Measurements from ENCODE around the gene SLC23A2.
"Not testable (repeated sequence)": the region's sequence is repeated elsewhere in the genome, so short reads cannot be mapped to it uniquely, and the experiment has no call there.

The SLC23A2 gene

DNA sequence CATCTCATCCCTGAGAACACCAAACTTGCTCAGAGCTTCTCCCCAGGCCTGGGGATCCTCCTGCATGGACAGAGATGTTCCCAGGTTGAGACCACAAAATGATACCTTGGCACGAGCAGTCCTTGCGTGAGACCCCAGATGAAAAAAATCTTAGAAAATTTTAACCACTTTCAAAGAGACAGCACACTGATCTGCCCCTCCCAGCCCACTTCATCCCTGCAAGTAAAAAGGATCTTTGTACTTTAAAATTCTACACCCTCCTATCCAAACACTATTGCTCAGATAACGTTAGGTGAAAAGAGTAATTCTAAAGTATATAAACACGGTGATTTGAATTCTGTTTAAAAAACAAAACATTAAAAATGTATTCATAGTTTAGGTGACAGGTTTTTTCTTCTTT, 98.5 kb downstream of the SLC23A2 start:
- no peak for DNase-seq (ENCODE audit: low read depth)

DNA sequence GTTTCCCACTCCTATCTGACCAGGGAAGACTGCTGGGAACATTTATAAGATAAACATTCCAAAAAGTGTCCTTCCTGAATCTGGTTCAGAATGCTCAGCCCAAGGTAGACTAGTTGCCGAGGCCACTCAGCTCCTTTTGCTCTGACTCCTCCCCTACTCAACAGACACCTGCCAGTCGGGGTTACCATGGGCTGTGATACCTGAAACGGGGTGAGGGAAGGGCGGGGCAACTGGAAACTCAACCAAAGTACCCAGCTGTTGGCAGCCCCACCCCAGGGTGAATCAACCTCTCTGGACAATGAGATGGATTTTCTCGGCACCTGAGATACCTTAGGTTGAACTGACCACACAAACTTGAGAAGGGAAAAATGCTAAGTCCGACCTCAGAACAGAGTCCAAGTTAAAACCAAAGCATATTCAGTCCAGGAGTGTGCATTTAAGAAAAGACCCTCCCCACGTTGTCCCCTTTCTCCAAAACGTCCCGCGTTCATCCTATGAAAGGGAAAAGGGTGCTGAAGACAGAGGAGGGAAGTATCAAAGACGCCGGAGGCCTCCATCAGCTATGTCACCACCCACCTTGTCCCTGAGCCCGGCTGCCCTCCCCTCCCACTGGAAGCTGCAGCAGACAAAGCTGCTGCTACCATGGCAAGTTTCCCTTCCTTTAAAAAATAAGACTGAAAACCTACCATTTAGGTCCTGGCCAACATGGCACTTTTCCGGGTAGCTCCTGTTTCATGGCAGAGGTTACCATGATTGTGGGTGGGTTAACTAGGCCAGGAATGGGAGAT, 100.1 kb downstream of the SLC23A2 start:
- no peak for DNase-seq (ENCODE audit: low read depth)

GRCh38 chr20:4898282-4899244, 102.7 kb downstream of the SLC23A2 start:
- no peak for DNase-seq (ENCODE audit: low read depth)

DNA sequence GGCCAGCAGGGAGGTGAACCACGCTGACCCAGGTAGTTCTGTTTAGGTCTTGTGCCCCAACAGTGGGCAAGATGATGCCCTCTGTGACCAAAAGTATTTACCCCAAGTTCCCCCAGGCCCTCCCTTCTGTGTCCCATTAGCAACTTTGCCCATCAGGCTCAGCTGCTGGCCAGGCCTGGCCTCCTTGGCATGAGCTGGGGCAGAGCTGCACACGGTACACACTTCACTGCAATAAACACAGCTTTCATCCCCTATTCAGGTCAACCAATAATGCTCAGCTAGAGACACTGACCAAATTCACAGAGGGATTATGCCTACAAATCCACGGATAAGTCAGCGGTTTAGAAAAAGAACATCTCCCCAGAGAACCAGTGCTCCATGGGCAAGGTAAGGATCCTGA, 103.7 kb downstream of the SLC23A2 start:
- no peak for DNase-seq (ENCODE audit: low read depth)

- no peak for DNase-seq (ENCODE audit: low read depth)
These were observed 104.3 kb downstream of the SLC23A2 start for GRCh38 chr20:4896971-4897497.

DNA sequence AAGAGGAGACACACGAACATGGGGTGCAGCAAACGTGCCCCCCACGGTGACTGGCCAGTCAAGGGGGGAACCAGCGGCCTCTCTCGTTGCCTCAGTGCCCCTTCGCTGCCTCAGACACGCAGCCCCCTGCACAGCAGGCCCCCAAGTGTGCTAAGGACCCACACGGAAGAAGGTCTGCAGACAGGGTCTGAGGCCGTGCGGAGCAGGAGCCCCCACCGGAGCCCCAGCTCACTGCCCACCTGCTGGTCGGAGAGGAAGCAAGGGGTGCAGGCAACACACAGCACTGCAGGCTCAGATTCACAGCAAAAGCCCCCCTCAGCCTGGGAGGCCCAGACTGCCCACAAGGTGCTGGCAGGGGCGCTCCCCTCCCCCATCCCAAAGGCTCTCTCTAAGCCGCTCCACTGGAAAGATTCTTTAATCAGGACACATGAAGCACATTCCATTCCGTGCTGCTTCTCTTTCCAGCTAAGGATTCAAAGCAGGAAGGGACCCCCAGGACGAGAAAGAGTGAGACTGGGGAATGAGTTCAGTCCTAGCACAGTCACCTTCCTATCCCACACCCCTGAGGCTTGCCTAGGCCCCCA, 105.1 kb downstream of the SLC23A2 start:
- no peak for DNase-seq (ENCODE audit: low read depth)

DNA sequence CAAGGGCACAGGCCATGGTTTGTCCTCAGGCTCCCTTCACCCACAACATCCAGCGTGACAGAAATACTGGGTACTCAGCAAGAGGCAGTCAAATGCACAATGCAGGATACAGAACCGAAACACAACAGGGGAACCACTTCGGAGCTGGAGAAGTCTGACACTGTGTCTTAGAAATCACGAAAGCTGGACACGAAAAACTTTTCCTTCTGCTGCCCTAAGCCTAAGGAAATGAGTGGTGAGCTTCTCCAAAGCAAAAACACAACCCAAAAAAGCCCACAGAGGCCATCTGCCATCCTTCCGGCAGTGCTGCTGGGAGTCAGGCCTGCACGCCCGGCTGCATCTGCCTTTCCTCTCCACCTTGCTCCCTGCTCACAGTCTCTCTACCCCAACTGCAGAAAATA, 106.3 kb downstream of the SLC23A2 start:
- DNase-seq (ENCODE audit: low read depth) = no peak

DNA sequence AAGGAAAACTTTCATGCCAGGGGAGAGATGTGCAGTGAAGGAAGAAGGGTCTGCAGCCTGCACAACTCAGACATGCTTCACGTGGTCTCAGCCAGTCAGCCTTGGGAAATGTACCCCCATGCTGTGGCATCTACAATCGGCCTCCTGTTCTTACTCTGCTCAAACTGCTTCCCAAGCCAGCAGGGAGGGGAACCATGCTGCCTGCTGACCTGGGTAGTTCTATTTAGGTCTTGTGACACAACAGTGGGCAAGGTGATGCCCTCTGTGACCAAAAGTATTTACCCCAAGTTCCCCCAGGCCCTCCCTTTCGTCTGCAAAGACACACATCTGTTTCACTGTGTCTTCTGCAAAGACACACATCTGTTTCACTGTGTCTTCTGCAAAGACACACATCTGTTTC, 106.9 kb downstream of the SLC23A2 start:
- no peak for DNase-seq (ENCODE audit: low read depth)

DNA sequence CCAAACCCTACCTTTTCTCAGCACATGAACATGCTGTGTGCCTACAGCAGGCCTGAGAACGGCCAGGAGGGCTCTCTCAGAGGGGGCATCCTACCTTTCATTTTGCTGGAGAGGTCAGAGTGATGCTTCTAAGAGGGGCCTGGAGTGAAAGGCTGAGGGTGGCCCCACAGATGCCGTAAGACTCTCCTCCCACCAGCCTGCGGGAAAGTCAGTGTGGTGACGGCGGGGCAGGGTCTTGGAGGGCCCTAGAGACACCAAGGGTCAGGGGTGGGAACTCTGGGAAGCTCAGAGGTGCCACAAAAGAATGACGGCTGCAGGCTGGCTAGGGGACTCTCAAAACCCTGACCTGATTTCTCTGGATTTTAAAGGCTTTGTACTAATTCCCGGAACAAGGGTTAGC, 107.6 kb downstream of the SLC23A2 start:
- DNase-seq (ENCODE audit: low read depth) = no peak

GRCh38 chr20:4891997-4892396, 109.3 kb downstream of the SLC23A2 start:
- DNase-seq (ENCODE audit: low read depth) = no peak

DNA sequence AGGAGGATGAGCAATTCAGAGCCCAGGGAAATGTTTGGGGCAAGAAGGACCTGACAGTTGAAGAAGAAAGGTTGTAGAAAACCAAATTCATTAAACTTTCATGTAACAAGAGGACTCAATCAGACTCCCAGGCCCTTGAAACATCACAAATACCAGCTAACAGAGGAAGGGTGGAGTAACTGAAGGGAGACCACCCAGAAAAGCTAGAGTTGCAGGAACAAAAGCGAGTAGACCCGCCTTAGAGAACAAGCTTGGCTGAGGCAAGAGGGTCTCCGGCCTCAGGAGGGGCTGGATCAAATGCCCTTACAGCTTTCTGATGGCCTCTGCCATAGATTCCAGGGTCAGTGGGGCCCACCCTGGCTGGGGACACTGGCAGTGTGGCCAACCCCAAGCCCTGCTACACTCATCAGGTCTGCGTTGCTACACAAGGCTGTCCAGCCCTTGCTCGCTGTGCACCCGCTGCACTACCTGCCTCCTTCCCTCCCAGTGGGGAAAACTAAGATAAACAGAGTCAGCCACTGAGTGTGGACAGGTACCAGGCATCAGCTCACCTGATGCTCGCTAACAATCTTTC, 110.0 kb downstream of the SLC23A2 start:
- DNase-seq (ENCODE audit: low read depth) = no peak

DNA sequence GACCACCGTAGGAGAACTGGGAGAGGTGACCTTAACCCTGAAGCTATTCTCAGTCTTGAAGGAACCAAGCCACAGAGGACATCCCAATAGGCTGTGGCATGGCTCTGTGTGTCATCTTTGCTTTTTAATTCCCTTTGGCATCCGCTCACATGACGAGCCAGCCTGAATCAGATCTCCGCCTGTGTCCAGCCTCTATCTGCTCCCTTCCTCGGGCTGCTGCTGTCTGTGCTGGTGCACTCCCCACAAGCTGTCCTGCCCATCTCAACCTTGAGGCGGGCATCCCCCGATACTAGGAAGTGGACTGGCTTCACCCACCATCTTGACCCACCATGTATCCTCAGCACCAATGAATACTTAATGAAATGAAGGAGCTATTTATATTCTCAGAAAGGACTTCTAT, 111.9 kb downstream of the SLC23A2 start:
- no peak for DNase-seq (ENCODE audit: low read depth)

- DNase-seq (ENCODE audit: low read depth) = no peak
These were observed 113.7 kb downstream of the SLC23A2 start for GRCh38 chr20:4887586-4887985.

DNA sequence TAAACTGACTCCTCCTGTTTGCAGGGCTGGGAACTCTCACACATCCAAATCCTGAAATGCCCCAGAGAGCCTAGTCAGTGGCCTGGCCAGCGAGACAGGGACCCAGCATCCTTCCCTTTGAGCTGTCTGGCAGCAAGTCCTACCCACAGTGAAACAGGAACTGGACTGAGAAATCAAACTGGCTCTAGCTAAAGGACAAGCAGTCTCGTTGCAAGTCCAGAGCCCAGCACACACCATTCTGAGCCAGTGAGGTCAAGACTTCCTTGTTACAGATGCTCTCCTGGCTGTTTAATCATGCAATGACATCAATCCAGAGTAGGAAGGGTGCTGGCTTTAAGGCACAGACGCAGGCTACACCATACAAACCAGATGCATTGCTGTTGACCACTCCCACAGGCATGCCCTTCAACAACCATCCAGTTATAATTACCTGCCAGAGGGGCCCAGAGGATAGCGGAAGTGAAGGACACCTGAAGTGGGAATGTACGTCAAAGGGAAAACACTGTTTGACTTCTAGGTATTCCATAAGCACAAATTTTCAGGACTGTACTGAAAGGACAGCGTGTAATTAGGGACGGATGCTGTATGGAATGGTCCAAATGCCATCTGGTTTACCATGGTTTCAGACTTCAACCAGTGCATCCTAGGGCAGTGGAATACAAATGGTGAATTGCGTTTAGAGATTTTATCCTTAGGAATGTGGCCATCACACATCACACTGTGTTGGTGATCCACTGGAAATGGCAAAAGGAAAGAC, 114.4 kb downstream of the SLC23A2 start:
- no peak for DNase-seq (ENCODE audit: low read depth)

DNA sequence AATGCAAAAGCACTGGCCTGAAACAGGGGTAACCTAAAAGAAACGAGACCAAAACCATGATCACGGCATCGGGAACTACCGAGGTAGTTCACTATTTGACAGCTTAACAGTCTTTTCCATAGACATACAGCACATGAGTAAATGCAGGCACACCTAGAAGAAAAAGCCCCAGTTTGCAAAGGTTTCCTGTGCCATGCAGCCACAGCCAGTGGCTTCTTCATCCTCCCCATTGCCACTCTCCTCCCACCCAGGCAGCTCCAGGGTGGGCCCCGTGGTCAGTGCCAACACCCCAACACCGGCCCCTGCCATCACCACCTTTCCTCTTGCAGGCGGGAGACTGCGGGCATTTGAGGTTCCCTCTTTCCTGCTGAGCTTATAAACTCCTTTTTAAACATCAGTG, 115.4 kb downstream of the SLC23A2 start:
- DNase-seq (ENCODE audit: low read depth) = no peak

DNA sequence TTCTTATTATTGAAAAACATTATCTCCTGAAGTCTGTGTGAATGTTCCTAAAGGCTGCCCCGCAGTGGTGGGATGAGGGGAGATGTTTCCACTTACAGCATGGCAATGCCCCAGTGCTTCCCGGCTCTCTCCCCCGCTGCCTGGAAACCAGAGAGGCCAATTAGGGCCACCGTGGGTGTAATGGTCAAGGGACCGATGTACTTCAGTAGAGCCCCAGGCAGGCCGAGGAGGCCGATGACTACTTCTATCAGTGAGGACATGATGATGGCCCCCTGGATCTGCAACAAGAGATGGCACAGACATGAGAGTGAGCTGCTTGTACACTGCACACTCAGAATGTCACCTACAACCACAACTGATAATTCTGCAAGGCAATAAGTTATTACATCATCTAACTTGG, 117.8 kb downstream of the SLC23A2 start:
- DNase-seq (ENCODE audit: low read depth) = no peak

DNA sequence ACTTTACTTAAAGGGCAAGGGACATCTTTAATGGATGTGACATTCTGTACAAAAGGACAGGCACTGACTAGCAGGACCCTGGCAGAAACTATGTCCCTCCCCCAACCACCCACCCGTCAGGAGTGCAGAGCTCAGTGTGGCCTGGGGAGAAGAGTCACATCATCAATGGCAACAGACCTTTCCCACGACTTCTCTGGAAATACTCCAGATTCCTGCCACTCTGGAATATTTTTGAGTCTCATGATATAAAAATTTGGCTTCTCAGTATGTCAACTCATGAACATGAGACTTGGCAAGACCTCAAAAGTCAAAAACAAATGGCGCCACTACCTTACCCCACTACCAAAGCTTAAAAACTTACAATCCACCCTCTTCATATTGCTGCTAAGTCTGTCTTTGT, 118.3 kb downstream of the SLC23A2 start:
- DNase-seq (ENCODE audit: low read depth) = no peak

DNA sequence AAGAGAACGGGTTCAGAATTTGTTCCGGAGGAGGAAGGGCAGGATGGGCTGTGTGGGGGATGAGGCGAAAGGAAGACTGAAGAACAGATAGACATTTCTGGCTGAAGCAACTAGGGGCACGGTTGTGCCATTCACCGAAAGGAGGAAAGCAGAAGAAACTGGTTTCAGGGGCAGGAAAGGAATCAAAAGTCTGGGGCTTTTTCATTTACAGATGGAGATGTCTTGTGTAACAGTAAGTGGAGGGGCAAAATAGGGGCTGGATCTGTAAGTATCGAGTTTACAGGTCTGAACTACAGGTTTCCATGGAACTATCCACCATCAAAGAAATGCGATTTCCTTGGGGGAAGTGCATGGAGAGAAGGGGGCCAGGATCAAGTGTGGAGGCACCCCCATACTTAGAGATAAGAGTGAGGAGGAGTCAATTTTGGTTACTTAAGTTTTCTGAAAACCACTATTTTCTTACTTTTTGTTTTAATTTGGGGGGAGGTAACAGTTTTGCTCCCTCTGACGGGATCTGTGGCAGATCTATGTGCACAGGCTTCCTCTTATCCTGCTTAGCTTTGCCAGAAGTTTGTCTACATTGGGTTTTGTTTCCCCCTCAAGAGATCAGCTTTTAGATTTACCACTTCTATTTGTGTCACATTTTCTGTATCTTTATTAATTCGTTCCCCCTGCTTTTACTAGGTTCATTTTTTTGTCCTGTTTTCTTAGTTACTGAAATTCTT, 120.1 kb downstream of the SLC23A2 start:
- no peak for DNase-seq (ENCODE audit: low read depth)

DNA sequence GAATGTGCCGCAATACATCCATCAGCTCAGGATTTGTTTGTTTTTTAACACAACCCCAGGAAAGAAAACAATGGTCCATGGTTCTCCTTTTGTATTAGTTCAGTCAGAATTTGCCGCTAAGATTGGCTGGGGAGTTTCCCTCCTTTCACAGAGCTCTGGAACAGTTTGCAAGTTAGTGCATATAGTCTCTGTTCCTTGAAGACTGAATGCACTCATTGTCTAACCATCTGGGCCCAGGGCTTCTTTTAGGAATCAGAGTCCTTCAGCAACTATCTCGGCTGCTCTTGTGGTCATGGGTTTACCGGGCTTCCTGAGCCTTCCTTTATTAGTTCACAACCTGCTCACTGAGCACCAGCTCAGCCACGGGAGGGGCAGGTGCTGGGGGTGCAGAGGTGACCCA, 121.3 kb downstream of the SLC23A2 start:
- DNase-seq (ENCODE audit: low read depth) = no peak

DNA sequence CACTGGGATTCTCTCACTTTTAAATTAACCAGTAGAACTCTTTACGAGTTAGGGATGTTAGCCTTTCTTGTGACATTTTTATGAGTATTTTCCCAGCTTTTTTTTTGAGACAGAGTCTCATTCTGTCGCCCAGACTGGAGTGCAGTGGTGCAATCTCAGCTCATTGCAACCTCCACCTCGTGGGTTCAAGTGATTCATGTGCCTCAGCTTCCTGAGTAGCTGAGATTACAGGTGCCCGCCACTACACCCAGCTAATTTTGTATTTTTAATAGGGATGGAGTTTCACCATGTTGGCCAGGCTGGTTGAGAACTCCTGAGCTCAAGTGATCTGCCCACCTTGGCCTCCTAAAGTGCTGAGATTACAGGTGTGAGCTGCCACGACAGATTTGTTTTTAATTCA, 123.2 kb downstream of the SLC23A2 start:
- not testable (repeated sequence) for DNase-seq (ENCODE audit: low read depth)

- no peak for DNase-seq (ENCODE audit: low read depth)
These were observed 124.6 kb downstream of the SLC23A2 start for GRCh38 chr20:4876731-4877130.
